Left cardiac atrium (tissue), 4 donors: ENCODE measurements around the gene KIAA1614. TPM values are rescaled to one million over a fixed set of nuclear protein-coding genes. Genes with fewer than 3 reads are reported as not detected.
"Not testable (repeated sequence)": the region's sequence is repeated elsewhere in the genome, so short reads cannot be mapped to it uniquely, and the experiment has no call there.

Experiments
- ATAC-seq, 2 donors: fragments of 200-7000 bp; cut with Tn5 transposase; one replicate each; pipeline ENCODE4 v1.9.1; 2020; ENCODE audit warnings: mild to moderate bottlenecking in 2 of 2, moderate library complexity in 2 of 2
- DNase-seq: peaks from one replicate; pipeline ENCODE4 v3.0.0-alpha.2; 2020
- intact Hi-C, 2 donors: fragments of 100-400 bp; cut with DNase I; formaldehyde crosslinking; loops; one replicate each; pipeline versions ENCODE4 v1.14.1 to v1.15.1; 2022 to 2023
- total RNA-seq, 2 donors: library from RNA; stranded (reverse); fragmentation: NEBNext Ultra II Directional; extraction: Animal tissue kit (Norgen Biotek cat#: 25700); gene quantifications; one replicate each; pipeline ENCODE4 v1.2.1, GENCODE V29; 2021
- donor health status: DM: no; HTN: yes; CAD: no.
- donor health status: DM: no; HTN: yes; CAD: no; lungs with severe emphysema.
- donor health status: DM: yes; HTN: yes; CAD: no.
- donor health status: Dilated cardiomyopathy.

Gene KIAA1614
- total RNA-seq, 2 donors from 2014 or later = 8.2 to 9.3 TPM

DNA sequence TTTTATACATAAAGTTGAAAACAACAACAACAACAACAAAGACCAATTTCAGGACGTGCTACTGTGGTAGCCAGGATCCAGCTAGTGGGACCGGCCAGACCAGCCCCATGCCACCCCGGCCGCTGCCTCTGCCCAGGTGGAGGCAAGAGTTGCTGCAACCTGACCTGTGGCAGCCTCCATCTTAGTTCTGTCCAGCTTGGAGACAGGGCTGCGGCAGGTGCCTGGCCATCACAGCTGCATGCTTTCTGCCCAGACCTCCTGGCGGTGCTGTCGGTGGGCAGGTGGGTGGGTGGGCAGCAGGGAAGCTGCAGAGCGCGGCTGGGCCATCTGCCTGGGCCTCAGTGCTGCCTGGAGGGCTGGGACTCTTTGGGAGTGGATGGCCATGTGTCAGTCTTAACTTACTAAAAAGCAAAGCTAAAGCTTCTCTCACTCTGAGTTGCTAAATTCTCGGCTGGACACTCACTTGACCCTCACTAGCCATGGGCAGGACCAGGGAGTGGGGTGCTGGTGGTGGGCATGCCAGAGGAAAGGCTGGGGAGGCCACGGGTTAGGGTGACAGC, 38.6 kb downstream of the KIAA1614 start:
- DNase-seq (no peak), ATAC-seq (no peak)
- intact Hi-C loops = no loop called here

DNA sequence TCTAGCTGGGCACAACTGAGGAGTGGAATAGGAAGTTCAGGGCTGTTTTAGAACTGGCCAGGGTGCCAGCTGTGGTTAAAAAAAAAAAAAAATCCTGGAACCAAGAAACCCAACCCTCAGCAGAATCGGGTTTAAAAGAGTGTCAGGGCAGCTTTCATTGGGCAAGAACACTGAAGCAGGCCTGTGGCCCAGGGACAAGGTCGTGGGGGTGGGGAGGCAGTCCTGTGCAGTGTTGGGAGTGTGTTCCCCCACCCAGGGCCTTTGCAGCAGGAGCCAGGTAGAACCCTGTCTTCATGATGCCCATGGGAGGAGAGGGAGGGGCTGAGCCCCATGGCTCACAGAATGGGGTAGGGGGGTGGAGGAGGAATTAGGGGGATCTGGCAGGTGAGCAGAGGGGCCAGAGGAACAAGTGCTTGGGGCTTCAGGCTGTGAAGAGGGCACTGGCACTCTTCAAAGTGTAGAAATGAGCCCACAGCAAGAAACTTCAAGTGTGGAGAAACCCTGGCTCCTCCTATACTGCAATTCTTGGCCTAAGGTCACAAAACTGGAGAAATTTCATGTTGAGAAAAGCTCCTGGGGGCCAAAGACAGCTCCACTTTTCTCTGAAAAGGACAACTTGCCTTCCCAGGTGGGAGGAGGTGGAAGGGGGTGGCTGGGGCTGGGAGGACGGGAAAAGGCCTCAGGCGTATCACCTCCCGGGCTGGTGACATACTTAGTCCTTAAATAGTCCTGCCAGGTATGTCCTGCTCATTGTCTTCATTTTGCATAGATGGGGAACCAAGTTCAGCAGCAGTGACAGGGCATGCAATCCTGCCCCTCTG, 39.3 kb downstream of the KIAA1614 start:
- DNase-seq = no peak
- intact Hi-C loops = no loop called here
- peak in 1 of 2 donors; percentile 16 for ATAC-seq

DNA sequence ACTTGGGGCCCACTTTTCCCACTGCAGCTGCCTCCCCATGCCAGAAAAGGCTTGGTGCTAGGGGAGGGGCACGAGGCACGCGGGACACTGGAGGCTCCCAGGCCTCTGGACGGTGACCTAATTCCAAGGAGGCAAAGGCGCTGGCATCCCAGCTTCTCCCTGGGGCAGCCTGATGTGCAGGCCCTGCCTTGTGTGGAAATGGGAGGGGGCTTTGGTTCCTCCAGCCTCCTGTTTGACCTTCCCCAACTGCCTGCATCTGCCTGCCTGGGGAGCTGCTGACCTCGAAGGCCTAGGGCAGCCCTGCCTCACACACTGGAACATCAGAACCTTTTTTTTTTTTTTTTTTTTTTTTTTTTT, 39.9 kb downstream of the KIAA1614 start:
- DNase-seq (no peak), ATAC-seq (peak in 1 of 2 donors; percentile 39)
- intact Hi-C loops = no loop called here

DNA sequence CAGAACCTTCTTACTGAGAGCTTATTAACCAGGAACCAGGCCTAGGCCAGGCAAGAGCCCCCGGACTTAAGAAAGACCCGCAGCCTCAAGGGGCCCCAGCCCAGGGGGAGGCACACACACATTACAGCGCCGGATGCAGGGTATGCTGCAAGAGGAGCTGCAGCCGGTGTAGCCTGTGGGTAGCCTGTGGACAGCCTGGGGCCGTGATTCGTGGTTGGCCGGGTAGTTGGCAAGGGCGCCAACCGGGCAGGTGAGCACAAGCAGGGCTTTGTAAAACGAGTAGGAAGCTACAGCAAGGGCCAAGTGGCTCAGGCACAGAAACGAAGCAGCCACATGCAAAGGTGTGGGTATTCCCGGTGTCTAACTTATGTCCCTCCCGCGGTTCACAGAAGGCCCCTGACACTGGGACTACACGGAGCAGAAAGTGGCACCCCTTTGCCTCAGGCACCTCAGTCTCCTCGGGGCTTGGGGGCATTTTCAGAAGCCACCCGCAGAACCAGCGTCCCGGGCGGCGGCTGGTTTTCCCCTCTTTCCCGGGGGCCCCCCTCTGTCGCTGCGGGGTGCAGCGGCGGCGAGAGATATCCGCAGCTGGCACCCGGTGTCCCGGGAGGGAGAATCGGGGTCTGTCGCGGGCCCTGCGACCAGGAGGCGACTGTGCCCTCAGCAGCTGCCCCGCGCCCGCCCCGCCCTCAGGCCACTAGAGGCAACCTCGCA, 40.8 kb downstream of the KIAA1614 start:
- ATAC-seq (peak in 1 of 2 donors; percentile 7), DNase-seq (no peak)
- intact Hi-C loops = no loop called here

DNA sequence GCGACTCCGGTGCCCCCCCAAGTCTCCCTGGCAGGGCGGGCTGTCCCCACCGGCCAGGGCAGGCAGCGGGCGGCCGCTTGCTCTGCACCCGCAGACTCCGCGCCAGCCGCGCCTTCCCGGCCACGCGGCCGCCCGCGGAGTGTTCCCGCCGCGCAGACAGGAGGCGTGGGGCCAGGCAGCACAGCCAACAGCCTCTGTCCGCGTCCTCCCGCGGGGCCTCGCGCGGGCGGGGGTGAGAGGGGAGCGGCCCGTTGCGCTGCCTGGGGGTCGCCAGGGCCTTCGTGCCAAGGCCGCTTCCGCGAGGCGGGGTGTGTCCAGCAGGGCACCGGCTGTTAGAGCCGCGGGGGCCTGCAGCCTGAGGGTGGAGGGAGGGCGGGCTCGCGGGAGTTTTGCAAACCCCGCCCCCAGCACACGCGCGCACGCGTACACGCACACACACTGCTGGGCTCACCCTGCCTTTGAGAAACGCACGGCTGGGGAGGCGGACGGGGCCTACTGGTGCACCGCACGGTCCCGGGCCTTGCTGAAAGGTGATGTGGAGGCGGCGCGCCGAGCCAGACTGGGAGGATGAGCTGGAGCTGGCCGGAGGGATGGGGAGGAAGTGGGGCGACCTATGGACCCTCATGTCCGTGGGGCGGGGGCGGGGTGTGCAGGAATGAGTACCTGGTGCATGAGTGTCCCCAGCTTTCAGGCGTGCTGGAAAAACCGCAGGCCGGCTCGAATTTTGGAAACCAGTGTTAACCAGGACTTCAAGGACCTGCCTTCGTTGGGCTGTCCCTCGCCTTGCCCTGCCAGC, 41.5 kb downstream of the KIAA1614 start:
- intact Hi-C loops = no loop called here
- ATAC-seq (peak; percentile 75 to 93), DNase-seq (peak; percentile 81)

DNA sequence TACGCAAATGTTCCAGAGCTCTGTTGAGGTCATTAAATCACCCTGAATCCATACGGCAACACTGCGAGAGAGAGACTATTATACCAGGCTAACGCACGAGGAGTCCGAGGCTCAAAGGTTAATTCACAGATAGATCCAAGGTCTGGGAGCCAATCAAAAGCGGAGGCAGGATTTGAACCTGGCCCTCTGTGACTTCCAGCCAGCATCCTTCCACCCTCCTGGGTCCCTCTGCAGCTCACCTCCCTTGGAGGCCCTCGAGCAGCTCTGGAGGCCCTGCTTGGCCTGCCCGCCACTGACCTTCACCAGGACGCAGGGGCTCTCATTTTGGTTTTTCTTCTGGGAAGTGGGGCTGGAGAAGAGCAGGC, 42.1 kb downstream of the KIAA1614 start:
- ATAC-seq = no peak
- intact Hi-C loops = no loop called here
- no peak for DNase-seq

DNA sequence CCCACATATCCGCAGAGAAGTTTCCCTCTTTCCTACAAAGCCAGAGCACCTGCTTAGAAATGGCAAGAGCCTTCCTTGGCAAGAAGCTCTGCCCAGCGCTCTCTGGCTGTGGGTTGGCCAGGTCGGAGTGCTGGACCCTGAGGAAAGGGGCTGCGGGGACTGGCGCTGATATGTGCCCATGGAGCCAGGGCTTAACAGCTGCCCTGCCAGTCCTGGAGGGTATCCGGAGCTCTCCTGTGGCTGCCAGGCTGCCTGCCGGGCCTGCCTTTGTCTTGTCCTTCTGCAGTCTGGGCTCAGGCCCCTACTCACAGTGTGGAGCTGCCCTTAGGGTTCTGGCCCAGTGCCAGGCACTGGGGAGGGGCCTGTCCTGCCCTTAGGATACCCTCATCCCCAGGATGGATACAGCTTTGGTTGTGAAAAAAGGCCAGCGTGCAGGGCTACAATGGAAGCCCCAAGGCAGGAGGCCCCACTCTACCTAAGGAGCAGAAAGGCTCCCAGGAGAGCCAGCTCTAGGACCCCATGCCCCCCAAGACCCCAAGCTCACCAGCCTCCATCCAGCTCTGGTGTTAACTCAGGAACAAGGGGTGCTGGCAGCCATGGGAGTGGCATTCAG, 43.4 kb downstream of the KIAA1614 start:
- intact Hi-C loops = no loop called here
- DNase-seq (no peak), ATAC-seq (no peak)

DNA sequence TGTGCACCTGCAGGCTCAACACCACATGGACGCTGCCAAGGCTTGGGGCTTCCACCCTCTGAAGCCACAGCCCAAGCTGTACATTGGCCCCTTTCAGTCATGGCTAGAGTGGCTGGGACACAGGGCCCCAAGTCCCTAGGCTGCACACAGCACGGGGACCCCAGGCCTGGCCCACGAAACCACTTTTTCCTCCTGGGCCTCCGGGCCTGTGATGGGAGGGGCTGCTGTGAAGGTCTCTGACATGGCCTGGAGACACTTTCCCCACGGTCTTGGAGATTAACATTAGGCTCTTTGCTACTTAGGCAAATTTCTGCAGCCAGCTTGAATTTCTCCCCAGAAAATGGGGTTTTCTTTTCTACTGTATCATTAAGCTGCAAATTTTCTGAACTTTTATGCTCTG, 46.9 kb downstream of the KIAA1614 start:
- DNase-seq, intact Hi-C loops, ATAC-seq: not testable (repeated sequence)

DNA sequence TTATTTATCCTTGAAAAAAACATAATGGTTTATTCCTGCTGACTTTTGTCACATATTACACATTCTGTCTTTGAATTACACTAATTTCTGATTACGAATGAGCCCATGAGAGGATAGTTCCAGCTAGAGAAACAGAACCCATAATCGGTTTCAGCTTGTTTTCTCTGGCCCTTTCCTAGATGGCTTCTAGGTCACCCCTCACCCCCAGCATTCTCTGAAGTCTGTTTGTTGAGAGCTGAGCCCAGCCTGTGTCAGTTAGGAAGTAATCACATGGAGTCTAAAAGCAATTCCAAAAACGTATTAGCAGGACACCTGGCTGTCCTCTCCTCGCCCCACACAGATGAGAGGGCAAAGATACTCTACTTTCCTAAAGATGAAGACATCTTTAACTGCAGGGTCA, 48.9 kb downstream of the KIAA1614 start:
- peak in 1 of 2 donors; percentile 48 for ATAC-seq
- no peak for DNase-seq
- intact Hi-C loops = no loop called here

DNA sequence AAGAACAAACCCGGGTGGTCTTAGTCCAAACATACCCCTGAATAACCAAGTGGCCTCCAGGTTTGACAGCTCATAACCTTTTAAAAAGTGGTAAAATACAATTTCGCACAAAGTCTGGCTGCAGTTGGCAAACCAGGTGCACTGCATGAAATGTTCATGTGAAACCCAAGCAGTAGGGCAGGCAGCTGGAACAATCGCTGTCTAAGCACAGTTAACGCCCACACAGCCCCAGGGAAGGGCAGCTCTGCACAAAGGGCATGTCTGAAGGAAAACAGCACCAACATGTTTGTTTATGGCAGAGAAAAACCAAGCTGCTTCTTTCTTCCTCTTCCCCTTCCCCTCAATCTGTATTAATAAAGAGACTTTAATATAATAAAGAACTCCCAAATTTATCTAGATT, 49.5 kb downstream of the KIAA1614 start:
- ATAC-seq (peak in 1 of 2 donors; percentile 82), DNase-seq (no peak)
- intact Hi-C loops = no loop called here

DNA sequence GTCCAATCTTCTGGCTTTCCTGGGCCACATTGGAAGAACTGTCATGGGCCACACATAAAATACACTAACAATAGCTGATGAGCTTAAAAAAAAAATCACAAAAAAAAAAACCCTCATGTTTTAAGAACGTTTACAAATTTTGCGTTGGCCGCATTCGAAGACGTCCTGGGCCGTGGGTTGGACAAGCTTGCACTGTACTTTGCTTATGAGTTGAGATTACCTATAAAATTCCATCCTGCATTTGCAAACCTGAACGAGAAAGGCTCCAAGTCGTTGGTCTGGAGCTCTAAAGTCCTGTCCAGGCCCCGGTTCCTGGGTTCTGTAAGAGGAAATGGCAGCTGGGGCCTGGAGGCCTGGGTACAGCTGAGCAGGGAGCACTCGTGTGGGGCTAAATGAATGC, 51.4 kb downstream of the KIAA1614 start:
- intact Hi-C loops = loop anchor here in 1 of 2 donors (2.0 kb wide), 1 partner anchor 15 kb away; no protein-coding TSS in a partner anchor
- no peak for ATAC-seq
- DNase-seq = no peak

DNA sequence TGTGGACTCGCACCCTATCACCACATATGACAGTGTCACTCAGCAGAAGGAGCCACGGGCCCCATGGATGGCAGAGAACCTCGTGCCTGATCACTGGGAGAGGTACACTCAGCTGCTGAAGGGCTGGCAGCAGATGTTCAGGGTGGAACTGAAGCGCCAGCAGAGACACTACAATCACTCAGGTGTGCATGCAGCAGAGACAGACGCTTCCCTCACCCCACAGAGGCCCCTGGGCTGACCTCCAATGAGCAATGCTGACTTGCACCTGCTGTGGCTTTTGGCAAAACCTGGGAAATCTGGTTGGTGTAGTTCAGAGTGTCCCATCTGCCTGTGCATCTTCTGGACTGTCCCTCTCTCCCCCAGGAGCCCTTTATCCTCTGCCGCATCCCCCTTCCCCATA, 51.9 kb downstream of the KIAA1614 start:
- DNase-seq = no peak
- ATAC-seq = no peak
- intact Hi-C loops = loop anchor here in 1 of 2 donors (2.0 kb wide), 1 partner anchor 16 kb away; no protein-coding TSS in a partner anchor

DNA sequence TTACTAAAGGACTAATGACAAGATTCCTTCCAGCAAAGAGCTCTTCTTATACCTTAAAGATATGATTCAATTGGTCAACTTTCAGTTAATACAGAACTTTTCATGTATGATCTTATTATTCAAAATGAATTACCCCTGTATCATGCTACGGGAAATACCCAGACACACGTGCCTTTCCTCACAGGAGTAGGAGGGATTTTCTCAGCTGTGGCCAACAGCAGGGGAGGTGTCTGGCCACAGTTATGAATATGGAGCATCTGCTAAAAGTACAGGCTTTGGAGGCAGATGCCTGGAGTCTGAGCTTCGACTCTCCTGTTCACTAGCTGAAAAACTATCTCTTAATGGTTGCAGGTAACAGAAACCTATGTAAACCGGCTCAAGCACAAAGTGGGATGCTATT, 53.6 kb downstream of the KIAA1614 start:
- no peak for ATAC-seq
- no peak for DNase-seq
- intact Hi-C loops = no loop called here

DNA sequence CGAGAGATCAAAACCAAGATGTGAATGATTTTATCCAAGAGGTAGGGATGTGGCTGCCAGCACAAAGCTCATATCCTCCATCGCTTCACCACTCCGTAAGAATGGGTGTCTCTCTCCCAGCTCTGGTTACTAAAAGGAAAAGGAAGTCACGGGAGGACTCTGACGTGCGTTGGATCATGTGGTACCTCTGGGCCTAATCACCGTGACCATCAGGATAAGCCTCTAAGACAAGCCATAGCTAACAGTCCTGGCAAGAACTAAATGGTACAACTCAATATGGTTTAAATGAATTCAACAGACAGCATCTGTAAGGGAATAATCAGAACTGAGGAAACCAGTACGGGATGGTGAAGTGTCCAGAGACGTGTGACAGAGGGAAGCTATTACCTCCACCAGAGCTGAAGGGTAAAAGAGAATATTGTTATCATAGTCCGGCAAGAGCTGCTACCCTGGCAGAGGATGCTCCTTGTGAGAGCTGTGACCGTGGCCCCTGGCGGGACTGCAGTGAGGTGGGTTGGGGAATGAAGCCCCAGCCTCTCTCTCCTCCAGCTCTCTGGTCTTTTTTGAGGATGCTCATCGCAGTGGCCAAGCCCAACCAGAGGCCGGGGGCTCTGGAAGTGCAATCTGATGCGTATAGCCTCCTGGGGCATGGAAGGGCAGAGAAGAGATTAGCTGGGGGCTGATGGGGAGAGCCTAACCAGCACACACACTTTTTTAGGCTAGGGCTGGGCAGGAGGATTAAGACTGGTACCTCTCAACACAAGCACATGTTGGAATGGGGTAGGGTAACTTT, 54.2 kb downstream of the KIAA1614 start:
- ATAC-seq (no peak), DNase-seq (no peak)
- intact Hi-C loops = no loop called here

DNA sequence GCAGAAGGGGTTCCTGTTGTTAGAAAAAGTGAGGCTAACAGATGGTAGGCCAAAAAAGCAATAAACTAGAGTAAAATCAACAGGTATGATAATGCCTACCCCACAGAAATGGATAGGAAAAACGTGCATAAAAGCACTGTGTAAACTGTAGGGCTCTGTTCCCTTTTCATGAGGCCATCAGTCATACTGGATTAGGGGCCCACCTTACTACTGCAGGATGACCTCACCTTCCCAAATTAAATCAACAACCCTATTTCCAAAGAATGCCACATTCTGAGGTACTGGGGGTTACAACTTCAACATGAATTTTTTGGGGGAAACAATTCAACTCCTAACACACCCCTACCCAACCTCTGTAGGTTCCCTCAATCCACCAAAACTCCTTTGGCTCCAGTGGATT, 54.9 kb downstream of the KIAA1614 start:
- intact Hi-C loops = no loop called here
- no peak for ATAC-seq
- DNase-seq = no peak

DNA sequence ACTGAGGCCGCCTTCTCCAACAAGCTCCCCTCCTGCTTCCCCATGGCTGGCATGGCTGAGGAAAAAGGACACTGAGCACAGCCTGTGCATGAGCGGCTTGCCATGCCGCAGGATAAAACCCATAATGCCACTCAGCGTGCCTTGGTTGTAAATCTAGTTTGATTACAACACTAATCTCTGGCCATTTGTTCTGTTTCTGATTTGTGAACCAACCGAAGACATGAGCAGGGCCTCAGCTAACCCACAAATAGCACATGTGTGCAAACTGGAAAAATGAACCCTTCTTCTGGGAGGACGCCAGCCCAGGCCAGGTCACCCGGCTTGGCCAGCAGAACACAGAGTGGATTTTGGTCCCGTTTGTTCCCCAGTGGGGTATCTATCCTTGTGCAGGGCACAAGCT, 56.1 kb downstream of the KIAA1614 start:
- DNase-seq, intact Hi-C loops: not testable (repeated sequence)
- ATAC-seq = peak; percentile 10 to 69

DNA sequence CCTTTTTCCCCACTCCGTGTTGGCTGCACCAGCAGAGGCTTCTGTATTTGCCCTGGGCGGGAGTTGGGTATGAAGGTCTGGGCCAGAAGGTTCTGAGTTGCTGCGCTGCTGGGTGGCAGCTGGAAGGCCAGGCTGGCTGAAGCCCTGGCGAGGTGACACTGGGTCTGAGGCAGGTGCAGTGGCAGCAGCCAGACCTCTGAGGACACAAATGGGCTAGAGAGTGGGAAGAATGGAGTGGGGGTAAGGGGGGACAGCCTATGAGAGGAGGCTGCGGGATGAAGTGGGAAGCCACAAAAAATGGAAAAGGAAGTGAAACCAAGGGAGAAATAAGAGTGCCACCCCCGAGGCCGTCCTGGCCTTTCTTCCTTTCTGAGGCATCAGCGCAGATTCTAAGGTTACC, 56.7 kb downstream of the KIAA1614 start:
- no peak for DNase-seq
- intact Hi-C loops = no loop called here

DNA sequence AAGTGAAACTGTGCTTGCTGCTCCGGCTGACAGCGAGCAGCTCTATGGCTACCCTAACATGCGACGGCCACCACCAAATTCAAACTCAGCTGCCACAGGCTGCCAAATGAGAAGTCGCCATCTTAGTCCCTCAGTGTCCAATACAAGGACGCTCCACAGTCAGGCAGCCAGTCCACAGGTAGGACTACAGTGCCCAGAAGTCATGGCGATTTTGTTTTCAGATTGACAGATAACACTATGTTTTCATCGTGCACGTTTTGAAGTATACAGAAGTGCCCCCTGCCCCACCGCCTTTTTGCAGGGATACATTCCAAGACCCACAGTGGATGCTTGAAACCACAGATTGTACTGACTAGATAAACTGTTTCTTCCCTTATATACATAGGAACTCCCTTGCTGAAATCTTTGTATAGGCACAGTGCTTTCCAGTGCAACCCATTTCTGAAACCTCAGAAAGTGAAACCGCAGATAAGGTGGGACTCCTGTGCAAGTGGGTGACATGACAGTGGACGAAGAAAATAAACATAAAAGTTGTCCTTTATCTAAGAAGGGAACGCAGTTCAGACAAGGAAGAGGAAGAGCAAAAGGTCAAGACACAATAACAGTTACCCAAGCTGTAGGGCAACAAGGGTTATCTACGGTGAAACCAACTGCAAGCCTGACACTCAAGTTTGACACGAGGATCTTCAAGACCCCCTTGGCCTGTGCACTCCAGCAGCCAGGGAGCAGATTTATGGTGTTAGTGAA, 57.8 kb downstream of the KIAA1614 start:
- DNase-seq (no peak), ATAC-seq (no peak)
- intact Hi-C loops = no loop called here

More for the DNA sequence above, 56.7 kb downstream of the KIAA1614 start:
- ATAC-seq = peak in 1 of 2 donors; percentile 13
